B cell (primary cell): Measurements from ENCODE around the gene NF2. TPM values are rescaled to one million over a fixed set of nuclear protein-coding genes. Genes with fewer than 3 reads are reported as not detected.
A peak's percentile ranks its signal among the peaks of the same experiment; 100 is the strongest.

ENCODE experiments used
- ATAC-seq: fragments of 200-7000 bp; cut with Tn5 transposase; one replicate; pipeline ENCODE4 v1.10.0; 2021; ENCODE audit warnings: low read depth, mild to moderate bottlenecking, moderate number of reproducible peaks, moderate library complexity
- CTCF ChIA-PET: fragments of 350-600 bp; sonication (Branson Sonifier 250); formaldehyde crosslinking; loops from one replicate; lab custom pipeline; 2021; ENCODE audit warnings: antibody characterized with exemption, inconsistent platforms; lab: Charles Lee
- POLR2A ChIA-PET: fragments of 350-600 bp; sonication (Branson Sonifier 250); formaldehyde crosslinking; loops from one replicate; lab custom pipeline; 2021; ENCODE audit warnings: antibody characterized with exemption; lab: Charles Lee
- DNase-seq: peaks from one replicate; pipeline ENCODE4 v3.0.0; 2013
- H2AFZ ChIP-seq: 2 replicates; pipeline ENCODE4 v1.6.1; 2012; ENCODE audit warnings: mild to moderate bottlenecking, low read depth, low read length; ENCODE audit not compliant: insufficient read depth, poor library complexity, severe bottlenecking
- H3K27ac ChIP-seq, 2 donors: 1 replicate in 1 of 2; 2 replicates in 1 of 2; pipeline ENCODE4 v1.5.1; 2012 to 2013; ENCODE audit warnings: low read length in 2 of 2, mild to moderate bottlenecking in 2 of 2, moderate library complexity in 1 of 2
- H3K27me3 ChIP-seq, 4 experiments: fragments of 200-600 bp in 1 of 4; sonication (generic) in 1 of 4; replicated peaks in 1 of 4; 1 replicate in 2 of 4; 2 replicates in 2 of 4; pipeline versions ENCODE4 v1.6.1 to v1.7.0; 2013 to 2016; ENCODE audit warnings: low read length in 3 of 4, mild to moderate bottlenecking in 2 of 4, mixed read lengths in 1 of 4, moderate library complexity in 1 of 4; ENCODE audit not compliant: insufficient read depth in 4 of 4, control insufficient read depth in 3 of 4; ENCODE audit errors: control extremely low read depth in 1 of 4
- H3K36me3 ChIP-seq, 2 experiments: replicated peaks in 1 of 2; 1 replicate in 1 of 2; 2 replicates in 1 of 2; pipeline versions ENCODE4 v1.6.1 to v1.7.1; 2013; ENCODE audit warnings: low read length in 1 of 2; ENCODE audit not compliant: insufficient read depth in 2 of 2, control insufficient read depth in 1 of 2; ENCODE audit errors: control extremely low read depth in 1 of 2, extremely low read depth in 1 of 2
- H3K4me1 ChIP-seq, 2 donors: fragments of 200-600 bp in 1 of 2; sonication (generic) in 1 of 2; 1 replicate in 1 of 2; 2 replicates in 1 of 2; pipeline versions ENCODE4 v1.5.1 to v1.6.1; 2013 to 2017; ENCODE audit warnings: low read length in 2 of 2; ENCODE audit not compliant: control insufficient read depth in 2 of 2, insufficient read depth in 2 of 2
- H3K4me2 ChIP-seq: replicated peaks from 2 replicates; pipeline ENCODE3; 2012; ENCODE audit warnings: mild to moderate bottlenecking, low read depth, low read length; ENCODE audit not compliant: poor library complexity, severe bottlenecking
- H3K4me3 ChIP-seq, 5 experiments: fragments of 200-600 bp in 1 of 5; sonication (generic) in 1 of 5; 1 replicate in 3 of 5; 2 replicates in 2 of 5; pipeline versions ENCODE4 v1.5.1 to v1.7.0; 2011 to 2016; ENCODE audit warnings: low read length in 4 of 5, mild to moderate bottlenecking in 4 of 5, low read depth in 2 of 5, control low read depth in 1 of 5, moderate library complexity in 1 of 5; ENCODE audit not compliant: insufficient read depth in 1 of 5; ENCODE audit errors: control extremely low read depth in 1 of 5, extremely low read depth in 1 of 5
- H3K79me2 ChIP-seq: fragments of 200-600 bp; sonication (generic); one replicate; pipeline ENCODE4 v1.6.0; 2016; ENCODE audit warnings: low read length; ENCODE audit not compliant: control insufficient read depth, insufficient read depth
- H3K9ac ChIP-seq: fragments of 200-600 bp; sonication (generic); 2 replicates; pipeline ENCODE4 v1.6.1; 2017; ENCODE audit warnings: mild to moderate bottlenecking, low read length, moderate library complexity
- H3K9me3 ChIP-seq, 3 donors: one replicate each; pipeline versions ENCODE4 v1.6.1 to v1.7.1; 2013; ENCODE audit warnings: low read length in 2 of 3; ENCODE audit not compliant: control insufficient read depth in 2 of 3, insufficient read depth in 1 of 3; ENCODE audit errors: control extremely low read depth in 1 of 3
- H4K20me1 ChIP-seq: 2 replicates; pipeline ENCODE4 v1.6.0; 2012; ENCODE audit warnings: mild to moderate bottlenecking, low read length; ENCODE audit not compliant: insufficient read depth, control insufficient read depth, poor library complexity, severe bottlenecking
- H3K27ac Mint-ChIP-seq: one replicate; pipeline ENCODE4 v1.8.0; 2021; ENCODE audit warnings: mixed read lengths
- H3K27me3 Mint-ChIP-seq: one replicate; pipeline ENCODE4 v1.8.0; 2021; ENCODE audit warnings: mixed read lengths
- H3K4me1 Mint-ChIP-seq: one replicate; pipeline ENCODE4 v1.8.0; 2021; ENCODE audit warnings: mixed read lengths
- H3K4me3 Mint-ChIP-seq: one replicate; pipeline ENCODE4 v1.8.0; 2021; ENCODE audit warnings: mixed read lengths
- H3K9me3 Mint-ChIP-seq: one replicate; pipeline ENCODE4 v1.8.0; 2022; ENCODE audit warnings: mixed read lengths; ENCODE audit not compliant: insufficient read depth
- EZH2 ChIP-seq: IDR thresholded peaks from 2 replicates; pipeline ENCODE4 v1.6.1; 2012; ENCODE audit warnings: borderline replicate concordance, low read depth, mild to moderate bottlenecking, moderate library complexity, low read length; ENCODE audit not compliant: insufficient read depth, poor library complexity, severe bottlenecking
- WGBS: methylation state at CpG from one replicate; pipeline ENCODE4 v1.1.5; 2013; ENCODE audit warnings: missing lambda C conversion rate; ENCODE audit not compliant: insufficient coverage; 5-methylcytosine and 5-hydroxymethylcytosine counted together
- intact Hi-C: fragments of 100-400 bp; cut with micrococcal nuclease; formaldehyde crosslinking; loops from one replicate; pipeline ENCODE4 v1.10.0; 2022
- polyA plus RNA-seq: library from polyadenylated mRNA; depleted of rRNA; stranded (reverse); fragments of >200 nt; gene quantifications from 2 replicates; pipeline ENCODE4 v1.2.3, GENCODE V29; 2012
- total RNA-seq, 2 donors: library from RNA; stranded (reverse); fragments of 120-200 nt in 1 of 2; gene quantifications; 1 replicate in 1 of 2; 2 replicates in 1 of 2; pipeline versions ENCODE4 v1.2.3 to v1.2.4, GENCODE V29; 2013 to 2022
- TF ChIP-seq, protein P1 (sequence below): fragments of 200-600 bp; IDR thresholded peaks from one replicate; pipeline ENCODE4 v1.8.0; 2022; ENCODE audit warnings: antibody characterized with exemption, mild to moderate bottlenecking

NF2 gene
- total and polyA plus RNA-seq, 2 donors (not counting 1 experiment from before 2014, with no cell fraction given), result 9.4 to 26.6 TPM

DNA sequence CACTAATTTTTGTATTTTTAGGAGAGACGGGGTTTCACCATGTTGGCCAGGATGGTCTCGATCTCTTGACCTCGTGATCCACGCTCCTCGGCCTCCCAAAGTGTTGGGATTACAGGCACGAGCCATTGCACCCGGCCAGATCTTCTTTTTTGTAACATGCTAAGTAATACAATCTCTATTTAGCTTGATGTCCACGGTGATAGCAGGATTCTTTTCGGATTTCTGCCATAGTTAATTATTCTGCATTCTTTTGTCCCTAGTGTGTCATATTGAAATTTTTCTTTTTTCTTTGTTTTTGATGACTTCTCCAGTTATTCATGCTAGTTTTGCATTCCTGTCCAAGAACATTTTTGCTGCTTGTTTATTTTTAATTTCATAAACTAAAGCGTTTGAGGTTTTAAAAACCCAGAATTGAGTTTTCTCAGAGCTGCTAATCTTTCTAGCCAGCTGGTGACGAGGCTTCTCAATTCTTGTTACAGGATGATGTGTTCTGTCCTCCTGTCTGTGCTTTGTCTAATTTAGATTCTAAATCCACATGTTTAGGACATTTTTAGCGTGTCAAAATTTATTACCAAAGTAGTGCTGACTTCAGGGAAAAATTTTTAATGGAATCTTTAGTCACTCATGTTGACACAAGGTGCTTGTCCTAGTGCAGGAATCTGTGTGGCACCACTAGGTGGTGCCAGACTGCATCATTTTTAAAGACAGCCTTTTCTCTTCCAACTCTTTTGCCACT, 21.8 kb downstream of the NF2 start:
- Histone ChIP-seq H3K4me2 (no peak overlapping the region), H3K9ac (no peak overlapping the region), H2AFZ (no peak overlapping the region), H3K27ac (no peak overlapping the region), H3K4me1 (peaks cover 26 to 27% of the 10 kb centered on the region in 2 donors), H4K20me1 (peaks cover 23% of the 10 kb centered on the region), H3K79me2 (peaks cover 76% of the 10 kb centered on the region), H3K4me3 (no peak overlapping the region), H3K27me3 (no peaks in the 10 kb centered on the region), H3K9me3 (no peaks in the 10 kb centered on the region), H3K36me3 (no peaks in the 10 kb centered on the region)
- CTCF ChIA-PET, result interaction anchor here (0.6 to 3.3 kb wide), 18 partner anchors 8 to 463 kb away, joined by 3 to 28 read pairs (median 4); partner anchors contain the start of gene NF2
- no peaks in the 10 kb centered on the region for H3K9me3 Mint-ChIP-seq
- WGBS, result 98% methylated on average over 7 of the region's 12 CpGs
- ATAC-seq (peak; percentile 28), DNase-seq (peak; percentile 59)
- POLR2A ChIA-PET, result interaction anchor here (1.0 kb wide), 1 partner anchor 356 kb away, joined by 5 read pairs; no protein-coding TSS in a partner anchor
- H3K4me1 Mint-ChIP-seq, result peaks cover 48% of the 10 kb centered on the region
- no peaks in the 10 kb centered on the region for H3K27me3 Mint-ChIP-seq
- H3K4me3 Mint-ChIP-seq, result no peak overlapping the region
- TF ChIP-seq, protein P1, sequence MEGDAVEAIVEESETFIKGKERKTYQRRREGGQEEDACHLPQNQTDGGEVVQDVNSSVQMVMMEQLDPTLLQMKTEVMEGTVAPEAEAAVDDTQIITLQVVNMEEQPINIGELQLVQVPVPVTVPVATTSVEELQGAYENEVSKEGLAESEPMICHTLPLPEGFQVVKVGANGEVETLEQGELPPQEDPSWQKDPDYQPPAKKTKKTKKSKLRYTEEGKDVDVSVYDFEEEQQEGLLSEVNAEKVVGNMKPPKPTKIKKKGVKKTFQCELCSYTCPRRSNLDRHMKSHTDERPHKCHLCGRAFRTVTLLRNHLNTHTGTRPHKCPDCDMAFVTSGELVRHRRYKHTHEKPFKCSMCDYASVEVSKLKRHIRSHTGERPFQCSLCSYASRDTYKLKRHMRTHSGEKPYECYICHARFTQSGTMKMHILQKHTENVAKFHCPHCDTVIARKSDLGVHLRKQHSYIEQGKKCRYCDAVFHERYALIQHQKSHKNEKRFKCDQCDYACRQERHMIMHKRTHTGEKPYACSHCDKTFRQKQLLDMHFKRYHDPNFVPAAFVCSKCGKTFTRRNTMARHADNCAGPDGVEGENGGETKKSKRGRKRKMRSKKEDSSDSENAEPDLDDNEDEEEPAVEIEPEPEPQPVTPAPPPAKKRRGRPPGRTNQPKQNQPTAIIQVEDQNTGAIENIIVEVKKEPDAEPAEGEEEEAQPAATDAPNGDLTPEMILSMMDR, result peak; percentile 98
- TF ChIP-seq EZH2, result no peak
- intact Hi-C loops, result loop anchor here (1.0 kb wide), 1 partner anchor 230 kb away; no protein-coding TSS in a partner anchor
- H3K27ac Mint-ChIP-seq, result no peak overlapping the region

DNA sequence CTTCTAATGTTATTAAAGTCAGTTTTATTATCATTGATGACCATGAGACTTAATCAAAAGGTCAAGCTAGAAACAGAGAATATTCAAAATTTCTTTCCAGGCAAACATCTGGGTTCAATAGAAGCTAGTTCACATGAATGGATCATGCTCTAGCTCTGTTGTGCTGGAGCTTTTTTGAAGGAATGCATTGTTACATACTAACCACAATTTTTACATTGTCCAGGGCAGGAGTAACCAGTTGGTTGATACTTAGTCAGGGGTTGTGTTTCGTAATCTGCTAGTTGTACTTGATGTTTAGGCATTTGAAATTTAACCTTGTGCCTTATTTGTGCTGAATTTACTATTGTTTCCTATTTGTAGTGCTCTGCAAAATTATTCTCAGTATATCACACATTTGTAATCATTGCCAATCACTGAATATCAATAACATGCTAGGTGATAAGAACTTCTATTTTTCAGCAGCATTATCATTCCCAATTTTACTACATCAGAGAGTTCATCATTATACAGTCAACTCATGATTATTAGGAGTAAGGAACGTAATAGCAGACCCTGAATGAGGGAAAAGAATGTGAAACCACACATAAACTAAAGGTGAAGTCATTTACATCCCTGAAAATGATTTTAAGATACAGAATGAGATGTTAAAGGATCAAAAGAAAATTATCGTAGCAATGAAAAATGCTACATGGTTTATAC, 23.2 kb downstream of the NF2 start:
- ATAC-seq (no peak), DNase-seq (no peak)
- H3K4me2 ChIP-seq, result no peak overlapping the region
- no peaks in the 10 kb centered on the region for H3K27me3 ChIP-seq
- no CpG with 5 or more reads among the region's 3 CpGs for WGBS
- TF ChIP-seq, protein P1, result no peak
- no peak for TF ChIP-seq EZH2
- H3K9me3 ChIP-seq, result no peaks in the 10 kb centered on the region
- Mint-ChIP-seq H3K27me3 (no peaks in the 10 kb centered on the region), H3K4me3 (no peak overlapping the region), H3K27ac (no peak overlapping the region), H3K9me3 (no peaks in the 10 kb centered on the region), H3K4me1 (peaks cover 42% of the 10 kb centered on the region)
- POLR2A ChIA-PET, result no interaction called here
- H3K79me2 ChIP-seq, result peaks cover 81% of the 10 kb centered on the region
- CTCF ChIA-PET, result interaction anchor here (0.6 to 3.3 kb wide), 11 partner anchors 9 to 462 kb away, joined by 3 to 28 read pairs (median 5); partner anchors contain the start of gene NF2
- intact Hi-C loops, result no loop called here
- H3K36me3 ChIP-seq, result no peaks in the 10 kb centered on the region
- H3K4me1 ChIP-seq, result peaks cover 22 to 24% of the 10 kb centered on the region in 2 donors
- no peak overlapping the region for H3K9ac ChIP-seq
- H2AFZ ChIP-seq, result no peak overlapping the region
- no peak overlapping the region for H3K4me3 ChIP-seq
- no peak overlapping the region for H3K27ac ChIP-seq
- peaks cover 27% of the 10 kb centered on the region for H4K20me1 ChIP-seq
